Immature natural killer cell (primary cell): ENCODE results near the gene SMARCAL1. TPM values are rescaled to one million over a fixed set of nuclear protein-coding genes. Genes with fewer than 3 reads are reported as not detected.

Source experiments
- DNase-seq, 3 donors: peaks; one replicate each; pipeline ENCODE4 v3.0.0; 2022; ENCODE audit warnings: mixed read lengths in 1 of 3
- H3K27ac Mint-ChIP-seq, 6 donors: one replicate each; pipeline ENCODE4 v1.8.0; 2020; ENCODE audit warnings: mixed read lengths in 6 of 6, mild to moderate bottlenecking in 5 of 6, inconsistent platforms in 4 of 6, moderate library complexity in 3 of 6
- H3K27me3 Mint-ChIP-seq, 3 donors: one replicate each; pipeline ENCODE4 v1.8.0; 2020 to 2021; ENCODE audit warnings: low read depth in 3 of 3, mild to moderate bottlenecking in 3 of 3, mixed read lengths in 3 of 3, moderate library complexity in 3 of 3, inconsistent platforms in 1 of 3
- H3K36me3 Mint-ChIP-seq, 3 donors: one replicate each; pipeline ENCODE4 v1.8.0; 2020; ENCODE audit warnings: mixed read lengths in 3 of 3, inconsistent platforms in 2 of 3, mild to moderate bottlenecking in 2 of 3
- H3K4me1 Mint-ChIP-seq, 2 donors: one replicate each; pipeline ENCODE4 v1.8.0; 2020; ENCODE audit warnings: inconsistent platforms in 2 of 2, mild to moderate bottlenecking in 2 of 2, mixed read lengths in 2 of 2, moderate library complexity in 1 of 2
- H3K4me3 Mint-ChIP-seq, 5 donors: one replicate each; pipeline ENCODE4 v1.8.0; 2020; ENCODE audit warnings: mild to moderate bottlenecking in 5 of 5, mixed read lengths in 5 of 5, inconsistent platforms in 3 of 5, moderate library complexity in 3 of 5
- H3K9me3 Mint-ChIP-seq, 6 donors: one replicate each; pipeline ENCODE4 v1.8.0; 2020; ENCODE audit warnings: mild to moderate bottlenecking in 6 of 6, mixed read lengths in 6 of 6, inconsistent platforms in 4 of 6, moderate library complexity in 3 of 6
- polyA plus RNA-seq, 3 donors: library from polyadenylated mRNA; unstranded; fragments of 300-500 nt; fragmentation: Illumina TruSeq; gene quantifications; one replicate each; pipeline ENCODE4 v1.2.3, GENCODE V29; 2021

The SMARCAL1 gene
- polyA plus RNA-seq, 3 donors from 2014 or later = 15.1 to 34.6 (median 15.2) TPM

DNA sequence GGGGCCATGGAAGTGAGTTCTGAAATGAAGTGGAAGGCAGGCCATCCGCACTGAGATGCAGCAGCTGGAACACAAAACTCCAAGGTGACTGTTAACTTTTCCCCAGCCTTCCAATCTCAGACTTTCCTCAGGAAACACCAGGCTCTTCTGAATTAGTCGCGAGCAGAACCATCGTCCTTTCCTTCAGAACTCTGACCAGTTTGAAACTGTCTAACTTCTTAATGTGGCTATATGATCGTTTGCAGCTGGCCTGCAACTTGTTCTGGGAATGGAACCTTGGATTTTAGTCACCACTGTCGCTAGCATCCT lies 85.7 kb downstream of the SMARCAL1 start:
- Mint-ChIP-seq H3K4me1 (peaks cover 45 to 53% of the 10 kb centered on the region in 2 donors), H3K4me3 (peak overlapping the region; percentile 94 to 99 (median 99)), H3K9me3 (no peaks in the 10 kb centered on the region), H3K36me3 (peaks cover 11 to 32% (median 31%) of the 10 kb centered on the region in 3 donors), H3K27me3 (peaks cover 3 to 6% (median 5%) of the 10 kb centered on the region in 3 donors), H3K27ac (peak overlapping the region; percentile 93 to 96 (median 95))
- no peak for DNase-seq

DNA sequence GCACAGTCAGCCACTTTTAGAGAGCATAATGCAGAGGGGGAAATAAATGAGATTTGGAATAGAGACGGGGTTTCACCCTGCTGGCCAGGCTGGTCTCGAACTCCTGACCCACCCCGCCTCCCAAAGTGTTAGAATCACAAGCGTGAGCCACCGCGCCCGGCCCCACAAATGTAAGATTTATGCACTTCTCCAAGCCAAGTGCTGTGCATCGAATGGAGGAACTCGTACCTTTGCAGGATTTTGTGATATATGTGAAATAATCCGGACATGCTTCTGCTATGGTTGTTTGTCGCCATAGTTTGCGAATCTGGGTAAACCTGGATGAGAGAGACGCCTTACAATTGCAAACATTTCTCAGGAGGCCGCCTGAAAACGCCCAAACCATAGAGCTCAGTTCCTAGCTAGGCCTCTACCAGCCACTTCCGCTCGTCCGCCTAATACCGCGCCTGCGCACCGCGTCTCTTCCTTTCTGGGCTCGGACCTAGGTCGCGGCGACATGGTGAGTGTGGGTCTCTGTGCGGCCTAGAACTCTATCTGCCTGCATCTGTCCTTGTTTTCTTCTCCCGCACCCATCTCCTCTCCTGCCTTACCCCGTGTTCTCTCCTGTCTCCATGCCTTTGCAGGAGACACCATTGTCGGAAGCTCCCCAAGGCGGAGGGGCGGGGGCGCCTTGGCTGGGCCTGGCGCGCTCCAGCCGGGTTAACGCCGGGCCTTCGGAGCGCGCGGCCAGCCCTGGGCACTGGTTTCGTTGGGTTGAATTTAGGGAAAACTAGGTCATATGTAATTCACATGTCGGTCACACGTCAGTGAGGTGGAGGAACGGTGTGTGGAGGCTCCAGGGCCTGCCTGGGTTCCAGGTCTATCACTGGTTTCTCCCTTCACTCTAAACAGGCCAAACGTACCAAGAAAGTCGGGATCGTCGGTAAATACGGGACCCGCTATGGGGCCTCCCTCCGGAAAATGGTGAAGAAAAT lies 86.4 kb downstream of the SMARCAL1 start, which contains the start of gene RPL37A:
Gene RPL37A (plus strand): TSS at position 466 of the 974 bp plus-strand sequence. CDS start 31 bp downstream, at position 497.
- peak; percentile 87 to 91 (median 90) for DNase-seq
- H3K36me3 Mint-ChIP-seq = peaks cover 7 to 33% (median 32%) of the 10 kb centered on the region in 3 donors
- no peaks in the 10 kb centered on the region for H3K9me3 Mint-ChIP-seq
- H3K27ac Mint-ChIP-seq = peak within 1 kb of the TSS; percentile 93 to 96 (median 95)
- peak within 1 kb of the TSS; percentile 94 to 99 (median 99) for H3K4me3 Mint-ChIP-seq
- peaks cover 45 to 55% of the 10 kb centered on the region in 2 donors for H3K4me1 Mint-ChIP-seq
- H3K27me3 Mint-ChIP-seq = peaks cover 3 to 6% (median 5%) of the 10 kb centered on the region in 3 donors

DNA sequence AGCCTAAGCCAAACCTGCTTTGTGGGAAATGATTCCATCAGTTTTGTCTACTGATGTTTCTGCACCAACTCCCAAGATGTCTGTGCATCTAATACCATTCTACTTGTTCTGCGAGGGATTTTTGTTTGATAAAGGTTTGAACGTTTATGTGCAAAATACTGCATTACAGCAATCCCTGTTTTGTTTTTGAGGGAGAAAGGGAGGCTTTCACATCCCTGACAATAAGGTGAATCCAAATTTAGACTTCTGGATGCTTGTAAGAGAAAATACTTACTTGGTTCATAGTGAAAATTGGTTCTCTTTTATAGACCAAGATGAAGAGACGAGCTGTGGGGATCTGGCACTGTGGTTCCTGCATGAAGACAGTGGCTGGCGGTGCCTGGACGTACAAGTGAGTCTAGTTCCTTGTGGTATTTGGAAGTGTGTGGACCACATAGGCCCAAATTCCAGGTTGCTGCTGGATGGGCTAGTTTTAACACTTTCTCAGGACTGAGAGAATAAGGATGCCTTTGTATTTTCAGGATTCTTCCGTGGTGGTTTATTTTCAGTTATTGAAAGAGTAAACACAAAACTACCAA lies 87.4 kb downstream of the SMARCAL1 start:
- H3K4me1 Mint-ChIP-seq = peaks cover 48 to 62% of the 10 kb centered on the region in 2 donors
- H3K27ac Mint-ChIP-seq = peak overlapping the region; percentile 93 to 96 (median 95)
- peak overlapping the region; percentile 94 to 99 (median 99) for H3K4me3 Mint-ChIP-seq
- DNase-seq = no peak
- H3K27me3 Mint-ChIP-seq = peaks cover 3 to 6% (median 5%) of the 10 kb centered on the region in 3 donors
- peaks cover 7 to 40% (median 32%) of the 10 kb centered on the region in 3 donors for H3K36me3 Mint-ChIP-seq
- H3K9me3 Mint-ChIP-seq = no peaks in the 10 kb centered on the region

DNA sequence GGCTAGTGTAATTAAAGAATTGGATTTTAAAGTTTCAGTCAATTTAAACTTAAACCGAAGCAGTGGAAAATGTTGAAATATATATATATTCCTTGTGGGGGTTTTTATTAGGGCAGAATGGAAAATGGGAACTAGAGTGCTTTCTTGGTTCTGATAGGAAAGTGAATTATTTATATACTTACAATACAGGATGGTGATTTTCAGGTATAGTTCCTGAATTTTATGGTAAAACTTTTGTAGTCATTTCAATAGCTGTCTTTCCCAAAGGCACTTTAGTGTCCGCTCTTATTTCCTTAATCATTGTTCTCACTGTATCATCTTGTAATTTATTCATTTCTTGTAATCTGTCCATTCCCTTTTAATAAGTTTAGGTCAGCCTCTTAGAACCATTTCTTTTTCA lies 88.3 kb downstream of the SMARCAL1 start:
- H3K4me1 Mint-ChIP-seq = peaks cover 48 to 62% of the 10 kb centered on the region in 2 donors
- H3K9me3 Mint-ChIP-seq = no peaks in the 10 kb centered on the region
- DNase-seq = no peak
- peaks cover 3 to 6% (median 5%) of the 10 kb centered on the region in 3 donors for H3K27me3 Mint-ChIP-seq
- H3K36me3 Mint-ChIP-seq = peaks cover 7 to 44% (median 32%) of the 10 kb centered on the region in 3 donors
- H3K4me3 Mint-ChIP-seq = peak overlapping the region; percentile 94 to 99 (median 99)
- H3K27ac Mint-ChIP-seq = peak overlapping the region in 5 of 6 donors; percentile 93 to 96 (median 95)

DNA sequence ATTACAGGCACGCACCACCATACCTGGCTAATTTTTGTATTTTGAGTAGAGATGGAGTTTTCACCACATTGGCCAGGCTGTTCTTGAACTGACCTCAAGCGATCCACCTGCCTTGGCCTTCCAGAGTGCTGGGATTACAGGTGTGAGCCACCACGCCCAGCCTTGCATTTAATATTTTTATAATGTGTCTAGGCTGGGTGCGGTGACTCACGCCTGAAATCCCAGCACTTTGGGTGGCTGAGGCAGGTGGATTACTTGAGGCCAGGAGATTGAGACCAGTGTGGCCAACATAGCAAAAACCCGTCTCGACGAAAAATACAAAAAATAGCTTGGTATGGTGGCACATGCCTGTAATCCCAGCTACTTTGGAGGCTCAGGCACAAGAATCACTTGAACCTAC lies 89.6 kb downstream of the SMARCAL1 start:
- Mint-ChIP-seq H3K9me3 (no peaks in the 10 kb centered on the region), H3K27me3 (peaks cover 3 to 6% (median 4%) of the 10 kb centered on the region in 3 donors), H3K4me1 (peaks cover 52 to 69% of the 10 kb centered on the region in 2 donors), H3K4me3 (no peak overlapping the region), H3K27ac (no peak overlapping the region), H3K36me3 (peaks cover 11 to 50% (median 32%) of the 10 kb centered on the region in 3 donors)
- DNase-seq = no peak

DNA sequence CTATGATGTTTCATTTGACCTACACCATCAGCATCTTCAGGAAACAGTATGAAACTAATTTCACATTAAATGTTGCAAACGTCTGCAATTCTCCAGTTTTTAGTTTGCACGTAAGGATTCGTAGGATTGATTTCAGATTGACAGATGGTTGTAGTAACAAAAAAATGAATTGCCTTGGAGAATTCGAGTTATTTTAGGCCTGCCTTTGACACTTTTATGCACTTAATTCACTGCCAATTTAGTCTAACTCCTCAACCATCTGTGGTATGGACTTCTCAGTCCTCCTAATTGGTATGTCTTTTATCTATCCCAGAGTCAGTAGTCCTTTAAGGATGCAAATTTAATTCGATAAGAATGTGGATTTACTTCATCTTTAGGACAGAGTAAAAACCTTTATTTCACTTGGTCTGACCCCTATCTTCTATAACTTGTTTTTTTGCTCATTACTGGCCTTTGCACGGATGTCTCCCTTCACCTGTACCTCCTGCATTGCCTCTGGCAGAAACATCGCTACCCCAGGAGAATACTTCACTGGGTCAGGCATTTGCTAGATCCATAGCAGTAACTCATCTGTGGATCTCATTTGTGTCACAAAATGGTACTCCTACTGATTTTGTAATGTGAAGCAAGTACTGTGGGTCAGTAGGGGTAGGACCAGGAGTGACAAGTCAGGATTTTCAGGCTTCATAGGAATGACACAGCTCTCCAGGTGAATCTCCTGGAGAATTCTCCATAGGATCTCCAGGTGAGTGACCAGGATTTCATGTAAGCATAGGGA lies 90.3 kb downstream of the SMARCAL1 start:
- Mint-ChIP-seq H3K27me3 (peaks cover 3 to 6% (median 4%) of the 10 kb centered on the region in 3 donors), H3K9me3 (no peaks in the 10 kb centered on the region), H3K36me3 (peaks cover 13 to 50% (median 32%) of the 10 kb centered on the region in 3 donors), H3K4me1 (peaks cover 48 to 65% of the 10 kb centered on the region in 2 donors), H3K27ac (peak overlapping the region in 2 of 6 donors; percentile 41 to 55), H3K4me3 (no peak overlapping the region)
- DNase-seq = no peak

DNA sequence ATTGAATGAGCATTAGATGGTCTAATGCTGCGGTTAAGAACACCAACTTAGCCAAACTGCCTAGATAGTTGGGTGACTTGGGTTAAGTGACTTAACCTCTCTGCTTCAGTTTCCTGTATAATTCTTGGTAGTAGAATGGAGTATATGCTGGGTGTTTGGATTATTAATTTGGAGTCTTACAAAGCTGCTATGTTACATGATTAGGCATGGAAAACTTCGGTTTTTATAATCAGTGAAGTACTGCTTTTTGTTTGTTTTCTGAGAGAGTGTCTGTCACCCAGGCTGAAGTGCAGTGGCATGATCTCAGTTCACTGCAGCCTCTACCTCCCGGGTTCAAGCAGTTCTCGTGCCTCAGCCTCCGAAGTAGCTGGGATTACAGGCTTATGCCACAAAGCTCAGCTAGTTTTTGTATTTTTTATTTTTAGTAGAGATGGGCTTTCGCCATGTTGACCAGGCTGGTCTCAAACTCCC lies 90.9 kb downstream of the SMARCAL1 start:
- Mint-ChIP-seq H3K4me3 (no peak overlapping the region), H3K36me3 (peaks cover 15 to 50% (median 32%) of the 10 kb centered on the region in 3 donors), H3K27me3 (peaks cover 3 to 6% (median 4%) of the 10 kb centered on the region in 3 donors), H3K4me1 (peaks cover 42 to 58% of the 10 kb centered on the region in 2 donors), H3K9me3 (no peaks in the 10 kb centered on the region), H3K27ac (no peak overlapping the region)
- no peak for DNase-seq

DNA sequence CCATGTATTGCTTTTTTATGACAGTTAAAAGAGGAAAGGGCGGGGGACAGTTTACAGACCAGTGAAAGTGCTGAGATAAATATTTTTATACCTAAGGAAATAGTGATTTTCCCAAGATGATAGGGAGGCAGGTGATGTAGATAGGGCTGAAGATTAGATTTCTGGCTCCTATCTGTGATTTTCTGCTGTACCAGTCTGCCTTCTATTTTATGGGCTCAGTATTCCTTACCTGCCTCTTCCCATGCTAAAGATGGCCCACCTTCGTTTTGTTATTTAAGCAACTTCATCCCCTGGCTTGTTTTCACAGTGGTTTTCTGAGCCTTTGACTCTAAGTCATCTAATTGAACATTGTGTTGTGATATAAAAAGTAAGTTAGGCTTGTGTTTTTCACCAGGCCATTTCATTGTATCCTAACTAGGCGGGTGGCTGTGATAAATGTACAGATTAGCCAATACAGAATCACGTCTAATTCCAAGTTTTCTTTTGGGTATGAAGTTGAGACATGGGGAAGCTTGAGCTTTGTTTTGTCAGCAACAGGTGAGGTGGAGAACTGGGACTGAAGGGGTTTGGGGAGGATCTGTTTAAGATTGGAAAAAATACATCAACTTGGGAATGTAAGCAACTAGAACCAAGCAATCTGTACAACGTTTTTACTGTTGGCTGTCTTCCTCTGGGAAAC lies 91.6 kb downstream of the SMARCAL1 start:
- peaks cover 0 to 6% (median 3%) of the 10 kb centered on the region in 3 donors for H3K27me3 Mint-ChIP-seq
- H3K4me1 Mint-ChIP-seq = peaks cover 36 to 52% of the 10 kb centered on the region in 2 donors
- no peak overlapping the region for H3K4me3 Mint-ChIP-seq
- no peaks in the 10 kb centered on the region for H3K9me3 Mint-ChIP-seq
- H3K27ac Mint-ChIP-seq = peak overlapping the region in 4 of 6 donors; percentile 16 to 72 (median 46)
- no peak for DNase-seq
- H3K36me3 Mint-ChIP-seq = peaks cover 15 to 50% (median 32%) of the 10 kb centered on the region in 3 donors

DNA sequence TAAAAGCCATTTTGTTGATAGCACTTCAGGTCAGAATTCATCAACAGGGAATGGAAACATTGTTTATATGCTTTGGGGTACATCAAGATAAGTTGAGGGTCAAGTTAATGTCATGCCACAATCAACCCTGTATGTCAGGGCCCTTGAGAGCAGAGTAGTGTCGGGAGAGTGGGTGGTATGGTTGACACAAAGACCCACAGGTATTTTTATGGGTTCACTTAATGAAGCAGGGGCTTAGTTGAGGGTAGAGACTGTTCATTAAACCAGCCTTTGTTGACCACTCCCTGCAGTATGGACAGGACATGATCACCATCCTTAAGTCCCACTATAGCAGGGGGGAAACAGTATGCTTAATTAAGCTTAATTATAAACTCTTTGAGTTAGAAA lies 92.1 kb downstream of the SMARCAL1 start:
- Mint-ChIP-seq H3K4me3 (no peak overlapping the region), H3K27ac (peak overlapping the region in 3 of 6 donors; percentile 16 to 72 (median 65))

DNA sequence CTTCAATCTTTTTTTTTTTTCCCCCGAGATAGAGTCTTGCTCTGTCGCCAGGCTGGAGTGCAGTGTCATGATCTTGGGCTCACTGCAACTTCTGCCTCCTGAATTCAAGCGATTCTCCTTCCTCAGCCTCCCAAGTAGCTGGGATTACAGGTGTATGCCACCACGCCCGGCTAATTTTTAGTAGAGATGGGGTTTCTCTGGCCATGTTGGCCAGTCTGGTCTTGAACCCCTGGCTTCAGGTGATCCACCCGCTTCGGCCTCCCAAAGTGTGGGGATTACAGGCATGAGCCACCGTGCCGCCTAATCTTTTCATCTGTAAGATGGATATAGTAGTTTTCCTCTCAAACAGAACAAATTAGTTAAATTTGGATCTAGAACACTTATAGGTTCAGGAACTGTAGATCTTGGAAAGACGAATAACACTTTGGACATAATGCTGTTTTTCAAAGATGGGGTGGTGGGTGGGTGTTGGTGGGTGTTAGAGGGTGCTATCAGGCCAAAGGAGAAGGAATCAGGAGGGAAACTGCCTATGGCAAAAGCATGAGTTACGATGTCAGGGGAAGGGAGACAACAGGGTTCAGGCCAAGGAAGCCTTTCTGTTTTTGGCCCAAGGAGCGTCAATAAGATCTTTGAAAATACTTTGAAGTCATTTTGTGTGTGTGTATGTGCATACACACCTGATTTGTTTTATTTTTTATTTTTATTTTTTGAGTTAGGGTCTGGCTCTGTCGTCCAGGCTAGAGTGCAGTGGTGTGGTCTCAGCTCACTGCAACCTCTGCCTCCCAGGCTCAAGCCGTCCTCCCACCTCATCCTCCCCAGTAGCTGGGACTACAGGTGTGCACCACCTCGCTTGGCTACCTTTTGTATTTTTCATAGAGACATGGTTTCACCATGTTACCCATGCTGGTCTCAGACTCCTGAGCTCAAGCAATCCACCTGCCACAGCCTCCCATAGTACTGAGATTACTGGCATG lies 93.1 kb downstream of the SMARCAL1 start:
- H3K36me3 Mint-ChIP-seq = peaks cover 15 to 40% (median 17%) of the 10 kb centered on the region in 3 donors
- peak overlapping the region in 3 of 6 donors; percentile 46 to 77 (median 71) for H3K27ac Mint-ChIP-seq
- H3K4me1 Mint-ChIP-seq = peaks cover 21 to 36% of the 10 kb centered on the region in 2 donors
- no peaks in the 10 kb centered on the region for H3K9me3 Mint-ChIP-seq
- no peaks in the 10 kb centered on the region for H3K27me3 Mint-ChIP-seq
- H3K4me3 Mint-ChIP-seq = no peak overlapping the region
- DNase-seq = no peak

More for the DNA sequence above, 92.1 kb downstream of the SMARCAL1 start:
- DNase-seq = no peak
- Mint-ChIP-seq H3K9me3 (no peaks in the 10 kb centered on the region), H3K4me1 (peaks cover 32 to 47% of the 10 kb centered on the region in 2 donors), H3K27me3 (peaks cover 0 to 3% (median under 1%) of the 10 kb centered on the region in 3 donors), H3K36me3 (peaks cover 15 to 50% (median 27%) of the 10 kb centered on the region in 3 donors)

DNA sequence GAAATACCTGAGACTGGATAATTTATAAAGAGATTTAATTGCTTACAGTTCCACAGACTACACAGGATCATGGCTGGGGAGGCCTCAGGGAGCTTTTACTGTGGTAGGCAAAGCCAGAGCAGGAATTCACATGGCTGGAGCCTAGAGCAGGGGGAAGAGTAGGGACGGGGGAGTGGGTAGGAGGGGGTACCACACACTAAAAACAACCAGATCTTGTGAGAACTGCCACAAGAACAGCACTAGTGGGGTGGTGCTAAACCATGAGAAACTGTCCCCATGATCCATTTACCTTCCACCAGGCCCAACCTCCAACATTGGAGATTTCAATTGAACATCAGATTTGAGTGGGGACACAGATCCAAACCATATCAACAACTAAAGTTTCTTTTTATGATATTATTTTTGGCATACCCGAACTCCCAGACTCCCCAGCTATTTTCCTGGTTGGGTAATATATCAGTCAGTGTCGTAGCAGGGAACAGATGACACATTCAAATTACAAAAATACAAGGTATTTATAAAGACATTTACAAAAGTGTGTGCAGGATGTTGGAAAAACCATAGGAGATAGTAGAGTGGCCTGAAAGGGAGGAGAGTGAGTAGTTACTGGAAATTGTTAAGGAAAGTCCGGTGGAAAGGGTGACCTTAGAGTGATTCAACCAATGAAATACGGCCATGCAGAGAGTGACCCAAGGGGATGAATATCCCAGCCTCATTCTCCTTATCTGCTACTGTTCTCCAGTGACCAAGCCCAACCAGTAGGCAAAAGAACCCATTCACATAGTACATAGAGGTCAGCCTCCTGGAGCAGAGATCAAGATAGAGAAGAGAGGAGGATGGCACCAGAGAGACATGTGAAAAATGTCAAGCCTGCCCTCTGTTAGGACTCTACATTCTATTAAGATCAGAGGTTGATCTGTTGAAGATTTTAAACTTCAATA lies 95.2 kb downstream of the SMARCAL1 start:
- Mint-ChIP-seq H3K9me3 (no peaks in the 10 kb centered on the region), H3K4me1 (peaks cover 10 to 21% of the 10 kb centered on the region in 2 donors), H3K27ac (no peak overlapping the region), H3K4me3 (no peak overlapping the region), H3K36me3 (peaks cover 4 to 24% (median 8%) of the 10 kb centered on the region in 3 donors), H3K27me3 (no peaks in the 10 kb centered on the region)
- no peak for DNase-seq
